ENCODE data around the gene TSPAN6.

- TF ChIP-seq, protein P1, sequence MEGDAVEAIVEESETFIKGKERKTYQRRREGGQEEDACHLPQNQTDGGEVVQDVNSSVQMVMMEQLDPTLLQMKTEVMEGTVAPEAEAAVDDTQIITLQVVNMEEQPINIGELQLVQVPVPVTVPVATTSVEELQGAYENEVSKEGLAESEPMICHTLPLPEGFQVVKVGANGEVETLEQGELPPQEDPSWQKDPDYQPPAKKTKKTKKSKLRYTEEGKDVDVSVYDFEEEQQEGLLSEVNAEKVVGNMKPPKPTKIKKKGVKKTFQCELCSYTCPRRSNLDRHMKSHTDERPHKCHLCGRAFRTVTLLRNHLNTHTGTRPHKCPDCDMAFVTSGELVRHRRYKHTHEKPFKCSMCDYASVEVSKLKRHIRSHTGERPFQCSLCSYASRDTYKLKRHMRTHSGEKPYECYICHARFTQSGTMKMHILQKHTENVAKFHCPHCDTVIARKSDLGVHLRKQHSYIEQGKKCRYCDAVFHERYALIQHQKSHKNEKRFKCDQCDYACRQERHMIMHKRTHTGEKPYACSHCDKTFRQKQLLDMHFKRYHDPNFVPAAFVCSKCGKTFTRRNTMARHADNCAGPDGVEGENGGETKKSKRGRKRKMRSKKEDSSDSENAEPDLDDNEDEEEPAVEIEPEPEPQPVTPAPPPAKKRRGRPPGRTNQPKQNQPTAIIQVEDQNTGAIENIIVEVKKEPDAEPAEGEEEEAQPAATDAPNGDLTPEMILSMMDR (IDR thresholded peaks at IDR 0.05; ENCODE audit: low read depth, low read length, missing input control): no peak
- TF ChIP-seq RAD21 (IDR thresholded peaks at IDR 0.05) (peak in 1 of 2 donors; percentile 51), EGR1 (IDR thresholded peaks at IDR 0.05; ENCODE audit: low read depth in 2 of 2) (no peak), FOXA1 (IDR thresholded peaks at IDR 0.05) (no peak), GABPA (IDR thresholded peaks at IDR 0.05 in 1 of 2, conservative IDR thresholded peaks at IDR 0.05 in 1 of 2) (no peak), MAX (IDR thresholded peaks at IDR 0.05) (peak; percentile 17), JUND (IDR thresholded peaks at IDR 0.05) (no peak), RXRA (IDR thresholded peaks at IDR 0.05) (peak; percentile 21 to 43), SP1 (IDR thresholded peaks at IDR 0.05) (no peak), TAF1 (conservative IDR thresholded peaks at IDR 0.05) (no peak), REST (IDR thresholded peaks at IDR 0.05) (no peak), YY1 (IDR thresholded peaks at IDR 0.05) (peak; percentile 65), NR2F2 (IDR thresholded peaks at IDR 0.05) (no peak)
- TF ChIP-seq, protein P2, sequence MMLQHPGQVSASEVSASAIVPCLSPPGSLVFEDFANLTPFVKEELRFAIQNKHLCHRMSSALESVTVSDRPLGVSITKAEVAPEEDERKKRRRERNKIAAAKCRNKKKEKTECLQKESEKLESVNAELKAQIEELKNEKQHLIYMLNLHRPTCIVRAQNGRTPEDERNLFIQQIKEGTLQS (IDR thresholded peaks at IDR 0.05): no peak
Observed at GRCh38 chrX:100654261-100654660, 17.7 kb upstream of the TSPAN6 start.

All from liver (tissue), 3 donors.